Measurements from ENCODE around the gene MYOD1.

Gene MYOD1

GRCh38 chr11:17696741-17697140 lies 22.6 kb upstream of the MYOD1 start:
- TF ChIP-seq REST (IDR thresholded peaks at IDR 0.05; ENCODE audit: insufficient read depth in 1 of 2, low read depth in 2 of 2, low read length in 2 of 2) = no peak
- no peak for TF ChIP-seq FOXP2 (optimal IDR thresholded peaks at IDR 0.05; ENCODE audit: borderline replicate concordance, extremely low read depth, extremely low read length, insufficient read depth)
- TF ChIP-seq SIN3A (IDR thresholded peaks at IDR 0.05; ENCODE audit: borderline replicate concordance, insufficient read depth, low read length) = no peak
- no peak for TF ChIP-seq POLR2AphosphoS5 (IDR thresholded peaks at IDR 0.05; ENCODE audit: low read depth, low read length)
- no peak for TF ChIP-seq TAF1 (IDR thresholded peaks at IDR 0.05; ENCODE audit: borderline replicate concordance, insufficient read depth, low read length)

- no peak for TF ChIP-seq SIN3A (IDR thresholded peaks at IDR 0.05; ENCODE audit: borderline replicate concordance, insufficient read depth, low read length)
- TF ChIP-seq POLR2AphosphoS5 (IDR thresholded peaks at IDR 0.05; ENCODE audit: low read depth, low read length) = no peak
- no peak for TF ChIP-seq TAF1 (IDR thresholded peaks at IDR 0.05; ENCODE audit: borderline replicate concordance, insufficient read depth, low read length)
- TF ChIP-seq REST (IDR thresholded peaks at IDR 0.05; ENCODE audit: insufficient read depth in 1 of 2, low read depth in 2 of 2, low read length in 2 of 2) = no peak
- TF ChIP-seq FOXP2 (optimal IDR thresholded peaks at IDR 0.05; ENCODE audit: borderline replicate concordance, extremely low read depth, extremely low read length, insufficient read depth) = no peak
Observed at GRCh38 chr11:17697175-17697949, 22.0 kb upstream of the MYOD1 start.

GRCh38 chr11:17699147-17700114 lies 19.9 kb upstream of the MYOD1 start:
- TF ChIP-seq POLR2AphosphoS5 (IDR thresholded peaks at IDR 0.05; ENCODE audit: low read depth, low read length) = no peak
- TF ChIP-seq TAF1 (IDR thresholded peaks at IDR 0.05; ENCODE audit: borderline replicate concordance, insufficient read depth, low read length) = no peak
- TF ChIP-seq FOXP2 (optimal IDR thresholded peaks at IDR 0.05; ENCODE audit: borderline replicate concordance, extremely low read depth, extremely low read length, insufficient read depth) = no peak
- TF ChIP-seq SIN3A (IDR thresholded peaks at IDR 0.05; ENCODE audit: borderline replicate concordance, insufficient read depth, low read length) = no peak
- TF ChIP-seq REST (IDR thresholded peaks at IDR 0.05; ENCODE audit: insufficient read depth in 1 of 2, low read depth in 2 of 2, low read length in 2 of 2) = no peak

GRCh38 chr11:17700991-17701390 lies 18.4 kb upstream of the MYOD1 start:
- TF ChIP-seq POLR2AphosphoS5 (IDR thresholded peaks at IDR 0.05; ENCODE audit: low read depth, low read length) (no peak), REST (IDR thresholded peaks at IDR 0.05; ENCODE audit: insufficient read depth in 1 of 2, low read depth in 2 of 2, low read length in 2 of 2) (no peak), TAF1 (IDR thresholded peaks at IDR 0.05; ENCODE audit: borderline replicate concordance, insufficient read depth, low read length) (no peak), FOXP2 (optimal IDR thresholded peaks at IDR 0.05; ENCODE audit: borderline replicate concordance, extremely low read depth, extremely low read length, insufficient read depth) (no peak), SIN3A (IDR thresholded peaks at IDR 0.05; ENCODE audit: borderline replicate concordance, insufficient read depth, low read length) (no peak)

Measured in PFSK-1 (cell line).